ENCODE measurements around the gene NHEJ1. TPM values are rescaled to one million over a fixed set of nuclear protein-coding genes. Genes with fewer than 3 reads are reported as not detected.

Gene NHEJ1
- total RNA-seq, 1 donor from 2014 or later = 17.7 TPM

- H3K9me3 ChIP-seq = no peaks in the 10 kb centered on the region
- no peak overlapping the region for H3K27ac ChIP-seq
- DNase-seq (ENCODE audit: extremely low spot score in 2 of 2) = no peak
- TF ChIP-seq POLR2A (IDR thresholded peaks at IDR 0.05) = no peak
- TF ChIP-seq CTCF (IDR thresholded peaks at IDR 0.05) = no peak
- TF ChIP-seq POLR2AphosphoS5 (IDR thresholded peaks at IDR 0.05; ENCODE audit: insufficient read depth in 1 of 2, low read depth in 1 of 2) = no peak
- H3K36me3 ChIP-seq = no peaks in the 10 kb centered on the region
- H3K27me3 ChIP-seq = peaks cover 8% of the 10 kb centered on the region
- H3K4me3 ChIP-seq = no peak overlapping the region
- H3K4me1 ChIP-seq = no peaks in the 10 kb centered on the region
- intact Hi-C loops (cut with DNase I) = no loop called here
Measured at GRCh38 chr2:219031005-219031738, 129.4 kb downstream of the NHEJ1 start.

- TF ChIP-seq POLR2AphosphoS5 (IDR thresholded peaks at IDR 0.05; ENCODE audit: insufficient read depth in 1 of 2, low read depth in 1 of 2) = no peak
- no peak for TF ChIP-seq CTCF (IDR thresholded peaks at IDR 0.05)
- Histone ChIP-seq H3K4me3 (no peak overlapping the region), H3K4me1 (no peaks in the 10 kb centered on the region), H3K36me3 (no peaks in the 10 kb centered on the region), H3K9me3 (no peaks in the 10 kb centered on the region), H3K27ac (no peak overlapping the region), H3K27me3 (peaks cover 8% of the 10 kb centered on the region)
- intact Hi-C loops (cut with DNase I) = no loop called here
- no peak for DNase-seq (ENCODE audit: extremely low spot score in 2 of 2)
Measured at GRCh38 chr2:219030177-219030940, 130.3 kb downstream of the NHEJ1 start.

- H3K4me3 ChIP-seq = no peak overlapping the region
- intact Hi-C loops (cut with DNase I) = loop anchor here (10.0 kb wide), 1 partner anchor 125 kb away; no protein-coding TSS in a partner anchor
- H3K27me3 ChIP-seq = peaks cover 8% of the 10 kb centered on the region
- no peak overlapping the region for H3K27ac ChIP-seq
- no peaks in the 10 kb centered on the region for H3K36me3 ChIP-seq
- no peak for DNase-seq (ENCODE audit: extremely low spot score in 2 of 2)
- no peak for TF ChIP-seq POLR2A (IDR thresholded peaks at IDR 0.05)
- TF ChIP-seq CTCF (IDR thresholded peaks at IDR 0.05) = peak; percentile 75 to 90 (median 80)
- no peaks in the 10 kb centered on the region for H3K9me3 ChIP-seq
- H3K4me1 ChIP-seq = no peaks in the 10 kb centered on the region
Measured at GRCh38 chr2:219029829-219030165, 130.8 kb downstream of the NHEJ1 start.

- Histone ChIP-seq H3K4me3 (no peak overlapping the region), H3K27ac (no peak overlapping the region), H3K4me1 (no peaks in the 10 kb centered on the region), H3K36me3 (no peaks in the 10 kb centered on the region), H3K9me3 (no peaks in the 10 kb centered on the region), H3K27me3 (peaks cover 8% of the 10 kb centered on the region)
- intact Hi-C loops (cut with DNase I) = loop anchor here (10.0 kb wide), 1 partner anchor 126 kb away; no protein-coding TSS in a partner anchor
- no peak for TF ChIP-seq POLR2A (IDR thresholded peaks at IDR 0.05)
- no peak for DNase-seq (ENCODE audit: extremely low spot score in 2 of 2)
Measured at GRCh38 chr2:219028996-219029828, 131.4 kb downstream of the NHEJ1 start.

GRCh38 chr2:219028141-219028540, 132.5 kb downstream of the NHEJ1 start:
- peaks cover 8% of the 10 kb centered on the region for H3K27me3 ChIP-seq
- no peak overlapping the region for H3K27ac ChIP-seq
- TF ChIP-seq POLR2AphosphoS5 (IDR thresholded peaks at IDR 0.05; ENCODE audit: insufficient read depth in 1 of 2, low read depth in 1 of 2) = no peak
- no peak for TF ChIP-seq CTCF (IDR thresholded peaks at IDR 0.05)
- TF ChIP-seq POLR2A (IDR thresholded peaks at IDR 0.05) = no peak
- no peaks in the 10 kb centered on the region for H3K9me3 ChIP-seq
- H3K36me3 ChIP-seq = no peaks in the 10 kb centered on the region
- H3K4me1 ChIP-seq = no peaks in the 10 kb centered on the region
- DNase-seq (ENCODE audit: extremely low spot score in 2 of 2) = no peak
- H3K4me3 ChIP-seq = no peak overlapping the region
- intact Hi-C loops (cut with DNase I) = loop anchor here (10.0 kb wide), 1 partner anchor 127 kb away; no protein-coding TSS in a partner anchor

All from vagina (tissue), 2 donors.